Chondrocyte (in vitro differentiated cells): Measurements from ENCODE around the gene C3orf22. TPM values are rescaled to one million over a fixed set of nuclear protein-coding genes. Genes with fewer than 3 reads are reported as not detected.

Source experiments
- DNase-seq: peaks from one replicate; pipeline ENCODE4 v3.0.0; 2021; ENCODE audit warnings: mixed read lengths, low spot score
- H3K27ac Mint-ChIP-seq: one replicate; pipeline ENCODE4 v1.8.0; 2021; ENCODE audit warnings: mild to moderate bottlenecking, moderate library complexity, mixed read lengths; ENCODE audit not compliant: unreplicated experiment
- H3K27me3 Mint-ChIP-seq: 2 replicates; pipeline ENCODE4 v1.8.0; 2021; ENCODE audit warnings: low read depth, mixed read lengths
- H3K36me3 Mint-ChIP-seq: 2 replicates; pipeline ENCODE4 v1.8.0; 2021; ENCODE audit warnings: low read depth, mixed read lengths
- H3K4me1 Mint-ChIP-seq: 2 replicates; pipeline ENCODE4 v1.8.0; 2021; ENCODE audit warnings: low read depth, mild to moderate bottlenecking, mixed read lengths
- H3K4me3 Mint-ChIP-seq: one replicate; pipeline ENCODE4 v1.8.0; 2021; ENCODE audit warnings: mild to moderate bottlenecking, moderate library complexity, mixed read lengths; ENCODE audit not compliant: unreplicated experiment
- H3K9me3 Mint-ChIP-seq: 2 replicates; pipeline ENCODE4 v1.8.0; 2021; ENCODE audit warnings: low read depth, mixed read lengths
- CTCF ChIP-seq: fragments of 200-600 bp; sonication (generic); IDR thresholded peaks from 2 replicates; pipeline ENCODE4 v1.5.0; 2021; ENCODE audit warnings: antibody characterized with exemption, mild to moderate bottlenecking, moderate library complexity
- total RNA-seq: library from RNA; stranded (reverse); gene quantifications from 3 replicates; pipeline ENCODE4 v1.2.1, GENCODE V29; 2021

The C3orf22 gene
- total RNA-seq, 1 donor from 2014 or later = not detected

- DNase-seq = peak; percentile 48
Measured at GRCh38 chr3:126516152-126516935, 42.4 kb downstream of the C3orf22 start.

GRCh38 chr3:126515066-126515706 is 43.5 kb downstream of the C3orf22 start:
- H3K36me3 Mint-ChIP-seq = no peaks in the 10 kb centered on the region
- peaks cover 13% of the 10 kb centered on the region for H3K27me3 Mint-ChIP-seq
- H3K4me1 Mint-ChIP-seq = no peaks in the 10 kb centered on the region
- no peak overlapping the region for H3K4me3 Mint-ChIP-seq
- no peak for TF ChIP-seq CTCF
- H3K27ac Mint-ChIP-seq = no peak overlapping the region
- no peaks in the 10 kb centered on the region for H3K9me3 Mint-ChIP-seq
- DNase-seq = peak; percentile 87

More at GRCh38 chr3:126516152-126516935, 42.4 kb downstream of the C3orf22 start:
- H3K4me1 Mint-ChIP-seq = peaks cover 3% of the 10 kb centered on the region
- TF ChIP-seq CTCF = no peak
- no peak overlapping the region for H3K27ac Mint-ChIP-seq
- peaks cover 15% of the 10 kb centered on the region for H3K27me3 Mint-ChIP-seq
- no peaks in the 10 kb centered on the region for H3K36me3 Mint-ChIP-seq
- H3K9me3 Mint-ChIP-seq = no peaks in the 10 kb centered on the region
- H3K4me3 Mint-ChIP-seq = no peak overlapping the region

GRCh38 chr3:126514161-126514560 is 44.6 kb downstream of the C3orf22 start:
- Mint-ChIP-seq H3K9me3 (no peaks in the 10 kb centered on the region), H3K4me1 (no peaks in the 10 kb centered on the region), H3K36me3 (no peaks in the 10 kb centered on the region)

GRCh38 chr3:126512916-126513650 is 45.6 kb downstream of the C3orf22 start:
- H3K27me3 Mint-ChIP-seq = peaks cover 8% of the 10 kb centered on the region
- no peak for TF ChIP-seq CTCF

More at GRCh38 chr3:126514161-126514560, 44.6 kb downstream of the C3orf22 start:
- Mint-ChIP-seq H3K27me3 (peaks cover 8% of the 10 kb centered on the region), H3K4me3 (no peak overlapping the region), H3K27ac (no peak overlapping the region)
- DNase-seq = peak; percentile 54
- no peak for TF ChIP-seq CTCF

GRCh38 chr3:126512026-126512425 is 46.7 kb downstream of the C3orf22 start:
- TF ChIP-seq CTCF = no peak
- H3K4me3 Mint-ChIP-seq = no peak overlapping the region
- no peak overlapping the region for H3K27ac Mint-ChIP-seq
- H3K4me1 Mint-ChIP-seq = no peaks in the 10 kb centered on the region
- peak; percentile 54 for DNase-seq
- H3K27me3 Mint-ChIP-seq = peaks cover 8% of the 10 kb centered on the region
- no peaks in the 10 kb centered on the region for H3K36me3 Mint-ChIP-seq
- no peaks in the 10 kb centered on the region for H3K9me3 Mint-ChIP-seq

More at GRCh38 chr3:126512916-126513650, 45.6 kb downstream of the C3orf22 start:
- Mint-ChIP-seq H3K9me3 (no peaks in the 10 kb centered on the region), H3K36me3 (no peaks in the 10 kb centered on the region), H3K4me3 (no peak overlapping the region), H3K4me1 (no peaks in the 10 kb centered on the region), H3K27ac (no peak overlapping the region)
- peak; percentile 52 for DNase-seq
